Esophagus squamous epithelium (tissue), 5 donors: ENCODE data around the gene C2orf74. TPM values are rescaled to one million over a fixed set of nuclear protein-coding genes. Genes with fewer than 3 reads are reported as not detected.

ENCODE experiments used
- DNase-seq: peaks from one replicate; lab custom pipeline; 2025; lab: John Stamatoyannopoulos, UW
- H3K27ac ChIP-seq, 4 donors: fragments of 200-600 bp; sonication (generic); one replicate each; pipeline ENCODE4 v1.5.1; 2016 to 2019; ENCODE audit warnings: mild to moderate bottlenecking in 1 of 4
- H3K27me3 ChIP-seq, 4 donors: fragments of 200-600 bp; sonication (generic); 1 replicate in 3 of 4; 2 replicates in 1 of 4; pipeline versions ENCODE4 v1.5.1 to v1.6.0; 2017 to 2021; ENCODE audit warnings: antibody characterized with exemption in 1 of 4
- H3K36me3 ChIP-seq, 3 donors: fragments of 200-600 bp; sonication (generic); one replicate each; pipeline ENCODE4 v1.5.1; 2016 to 2019
- H3K4me1 ChIP-seq, 3 donors: fragments of 200-600 bp; sonication (generic); one replicate each; pipeline ENCODE4 v1.5.1; 2017 to 2019
- H3K4me3 ChIP-seq, 4 donors: fragments of 200-600 bp; sonication (generic); 1 replicate in 3 of 4; 2 replicates in 1 of 4; pipeline ENCODE4 v1.5.1; 2016 to 2019; ENCODE audit warnings: mild to moderate bottlenecking in 2 of 4, moderate library complexity in 1 of 4
- H3K9me3 ChIP-seq, 3 donors: fragments of 200-600 bp; sonication (generic); one replicate each; pipeline ENCODE4 v1.5.1; 2016 to 2019
- CTCF ChIP-seq, 6 experiments: fragments of 450-650 bp in 4 of 6; fragments of 200-600 bp in 2 of 6; sonication (generic) in 2 of 6; IDR thresholded peaks; one replicate each; pipeline ENCODE4 v1.5.1; 2016 to 2019; ENCODE audit warnings: antibody characterized with exemption in 6 of 6, mild to moderate bottlenecking in 4 of 6, moderate library complexity in 4 of 6
- POLR2A ChIP-seq, 4 donors: fragments of 450-650 bp; IDR thresholded peaks; one replicate each; pipeline ENCODE4 v1.6.1; 2017; ENCODE audit warnings: antibody characterized with exemption in 4 of 4, mild to moderate bottlenecking in 4 of 4, moderate library complexity in 3 of 4
- WGBS, 2 donors: methylation state at CpG; one replicate each; pipeline ENCODE4 v1.1.5; 2018; 5-methylcytosine and 5-hydroxymethylcytosine counted together
- intact Hi-C: fragments of 100-400 bp; cut with DNase I; formaldehyde crosslinking; loops from one replicate; pipeline ENCODE4 v1.15.0; 2022
- total RNA-seq, 4 donors: library from RNA; depleted of rRNA; stranded (reverse); fragments of >200 nt; gene quantifications; one replicate each; pipeline ENCODE4 v1.1.0, GENCODE V29; 2016
- donor health status: DM: yes; HTN: yes; CAD: no.

The C2orf74 gene
- total RNA-seq, 4 donors from 2014 or later = 3.2 to 15.1 (median 8.7) TPM

- no peaks in the 10 kb centered on the region for H3K27me3 ChIP-seq
- H3K4me3 ChIP-seq = peak overlapping the region; percentile 82 to 97 (median 94)
- DNase-seq = no peak
- H3K9me3 ChIP-seq = no peaks in the 10 kb centered on the region
- 20 to 31% methylated on average over 10 to 23 of the region's 45 CpGs for WGBS, 2 donors
- peak overlapping the region; percentile 96 to 99 (median 98) for H3K27ac ChIP-seq
- intact Hi-C loops = no loop called here
- no peak for TF ChIP-seq POLR2A (IDR thresholded peaks at IDR 0.05)
- peaks cover 0 to 29% (median 0%) of the 10 kb centered on the region in 3 donors for H3K36me3 ChIP-seq
- peaks cover 35 to 60% (median 43%) of the 10 kb centered on the region in 3 donors for H3K4me1 ChIP-seq
Measured at GRCh38 chr2:61177727-61178549, 15.9 kb downstream of the C2orf74 start.

- Histone ChIP-seq H3K4me1 (peaks cover 35 to 55% (median 43%) of the 10 kb centered on the region in 3 donors), H3K36me3 (peaks cover 0 to 39% (median 0%) of the 10 kb centered on the region in 3 donors), H3K9me3 (no peaks in the 10 kb centered on the region), H3K27me3 (no peaks in the 10 kb centered on the region), H3K27ac (peak overlapping the region; percentile 96 to 99 (median 98)), H3K4me3 (peak overlapping the region; percentile 82 to 97 (median 94))
- intact Hi-C loops = no loop called here
- WGBS, 2 donors = 61 to 70% methylated on average over 15 to 21 of the region's 22 CpGs
- DNase-seq = no peak
- TF ChIP-seq POLR2A (IDR thresholded peaks at IDR 0.05) (no peak), CTCF (IDR thresholded peaks at IDR 0.05) (no peak)
Measured at GRCh38 chr2:61178603-61179545, 16.9 kb downstream of the C2orf74 start.

- 30 to 34% methylated on average over 9 to 10 of the region's 14 CpGs for WGBS, 2 donors
- Histone ChIP-seq H3K27me3 (no peaks in the 10 kb centered on the region), H3K27ac (peak overlapping the region; percentile 54 to 99 (median 98)), H3K9me3 (no peaks in the 10 kb centered on the region), H3K4me1 (peaks cover 35 to 58% (median 43%) of the 10 kb centered on the region in 3 donors), H3K36me3 (peaks cover 0 to 50% (median under 1%) of the 10 kb centered on the region in 3 donors), H3K4me3 (peak overlapping the region in 3 of 4 donors; percentile 7 to 91 (median 41))
- intact Hi-C loops = no loop called here
- DNase-seq = no peak
- TF ChIP-seq POLR2A (IDR thresholded peaks at IDR 0.05) = no peak
Measured at GRCh38 chr2:61179701-61180639, 18.0 kb downstream of the C2orf74 start.

GRCh38 chr2:61180686-61181085 lies 18.7 kb downstream of the C2orf74 start:
- Histone ChIP-seq H3K36me3 (peaks cover 3 to 57% (median 8%) of the 10 kb centered on the region in 3 donors), H3K27ac (peak overlapping the region; percentile 54 to 99 (median 98)), H3K27me3 (no peaks in the 10 kb centered on the region), H3K4me3 (peak overlapping the region in 1 of 4 donors; percentile 41), H3K9me3 (no peaks in the 10 kb centered on the region), H3K4me1 (peaks cover 35 to 58% (median 43%) of the 10 kb centered on the region in 3 donors)
- DNase-seq = no peak
- intact Hi-C loops = no loop called here
- no peak for TF ChIP-seq CTCF (IDR thresholded peaks at IDR 0.05)
- TF ChIP-seq POLR2A (IDR thresholded peaks at IDR 0.05) = no peak
- WGBS, 2 donors = 45 to 69% methylated on average over 5 to 6 of the region's 6 CpGs

GRCh38 chr2:61181382-61182058 lies 19.5 kb downstream of the C2orf74 start:
- intact Hi-C loops = no loop called here
- WGBS, 2 donors = 50 to 51% methylated on average over 7 to 10 of the region's 10 CpGs
- H3K9me3 ChIP-seq = no peaks in the 10 kb centered on the region
- peak overlapping the region in 3 of 4 donors; percentile 24 to 99 (median 96) for H3K27ac ChIP-seq
- TF ChIP-seq POLR2A (IDR thresholded peaks at IDR 0.05) = no peak
- no peak for TF ChIP-seq CTCF (IDR thresholded peaks at IDR 0.05)
- H3K27me3 ChIP-seq = no peaks in the 10 kb centered on the region
- peak overlapping the region in 1 of 4 donors; percentile 22 for H3K4me3 ChIP-seq
- peaks cover 10 to 65% (median 12%) of the 10 kb centered on the region in 3 donors for H3K36me3 ChIP-seq
- DNase-seq = no peak
- peaks cover 30 to 51% (median 38%) of the 10 kb centered on the region in 3 donors for H3K4me1 ChIP-seq
